Retinal pigment epithelial cell (primary cell): Measurements from ENCODE around the gene KLHDC8A.

Source experiments
- DNase-seq: peaks from one replicate; pipeline ENCODE4 v3.0.0-alpha.2; 2010; ENCODE audit warnings: low read depth
- H3K4me3 ChIP-seq: 2 replicates; pipeline ENCODE4 v1.5.1; 2011; ENCODE audit warnings: mild to moderate bottlenecking, low read length, control low read depth, moderate library complexity
- TF ChIP-seq, protein P1 (sequence below): conservative IDR thresholded peaks from 2 replicates; pipeline ENCODE4 v1.5.1; 2011; ENCODE audit warnings: low read depth, low read length, control low read depth, inconsistent platforms

KLHDC8A gene

DNA sequence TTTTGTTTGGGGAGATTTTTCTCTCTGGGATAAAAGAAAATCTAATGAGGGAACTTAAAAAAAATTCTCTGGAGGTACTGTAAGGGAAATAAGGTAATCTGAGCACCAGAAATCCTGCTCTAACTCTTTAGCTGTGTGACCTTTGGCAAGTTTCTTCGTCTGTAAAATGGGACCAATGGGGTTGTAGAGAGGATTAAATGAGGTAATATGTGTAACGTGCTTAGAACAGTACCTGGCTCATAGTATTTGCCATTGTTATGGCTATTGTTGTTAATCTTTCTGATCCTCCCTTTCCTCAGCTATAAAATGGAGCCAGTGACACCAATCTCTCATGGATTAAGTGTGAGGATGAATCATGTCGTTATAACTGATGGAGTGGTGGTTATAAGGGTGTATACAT is 845 bp upstream of the KLHDC8A start:
- H3K4me3 ChIP-seq: no peak overlapping the region
- no peak for DNase-seq
- TF ChIP-seq, protein P1, sequence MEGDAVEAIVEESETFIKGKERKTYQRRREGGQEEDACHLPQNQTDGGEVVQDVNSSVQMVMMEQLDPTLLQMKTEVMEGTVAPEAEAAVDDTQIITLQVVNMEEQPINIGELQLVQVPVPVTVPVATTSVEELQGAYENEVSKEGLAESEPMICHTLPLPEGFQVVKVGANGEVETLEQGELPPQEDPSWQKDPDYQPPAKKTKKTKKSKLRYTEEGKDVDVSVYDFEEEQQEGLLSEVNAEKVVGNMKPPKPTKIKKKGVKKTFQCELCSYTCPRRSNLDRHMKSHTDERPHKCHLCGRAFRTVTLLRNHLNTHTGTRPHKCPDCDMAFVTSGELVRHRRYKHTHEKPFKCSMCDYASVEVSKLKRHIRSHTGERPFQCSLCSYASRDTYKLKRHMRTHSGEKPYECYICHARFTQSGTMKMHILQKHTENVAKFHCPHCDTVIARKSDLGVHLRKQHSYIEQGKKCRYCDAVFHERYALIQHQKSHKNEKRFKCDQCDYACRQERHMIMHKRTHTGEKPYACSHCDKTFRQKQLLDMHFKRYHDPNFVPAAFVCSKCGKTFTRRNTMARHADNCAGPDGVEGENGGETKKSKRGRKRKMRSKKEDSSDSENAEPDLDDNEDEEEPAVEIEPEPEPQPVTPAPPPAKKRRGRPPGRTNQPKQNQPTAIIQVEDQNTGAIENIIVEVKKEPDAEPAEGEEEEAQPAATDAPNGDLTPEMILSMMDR: no peak

DNA sequence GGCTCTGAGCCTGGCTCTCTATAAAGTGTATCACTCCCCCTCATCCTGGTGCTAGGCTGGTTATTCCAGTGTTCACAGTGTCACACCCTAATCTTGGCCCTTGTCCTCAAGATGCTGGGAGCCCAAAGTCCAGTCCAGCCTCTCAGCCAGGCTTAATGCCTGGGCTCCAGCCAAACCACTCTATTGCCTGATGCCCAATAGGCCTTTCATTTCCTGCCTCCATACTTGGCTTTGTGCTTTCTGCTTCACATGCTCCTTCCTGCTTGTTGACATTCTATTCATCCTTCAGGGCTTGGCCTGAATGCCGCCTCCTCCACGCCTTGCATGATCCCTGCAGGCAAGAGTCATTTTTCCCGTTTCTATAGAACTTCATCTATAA is 1.7 kb downstream of the KLHDC8A start:
- H3K4me3 ChIP-seq: no peak overlapping the region
- TF ChIP-seq, protein P1: no peak
- DNase-seq: no peak

GRCh38 chr1:205354259-205355074 is 2.3 kb downstream of the KLHDC8A start:
- DNase-seq: no peak
- H3K4me3 ChIP-seq: no peak overlapping the region
- TF ChIP-seq, protein P1: peak; percentile 87

- DNase-seq: no peak
- no peak overlapping the region for H3K4me3 ChIP-seq
- TF ChIP-seq, protein P1: no peak
These were observed 3.1 kb downstream of the KLHDC8A start for GRCh38 chr1:205353612-205354011.

DNA sequence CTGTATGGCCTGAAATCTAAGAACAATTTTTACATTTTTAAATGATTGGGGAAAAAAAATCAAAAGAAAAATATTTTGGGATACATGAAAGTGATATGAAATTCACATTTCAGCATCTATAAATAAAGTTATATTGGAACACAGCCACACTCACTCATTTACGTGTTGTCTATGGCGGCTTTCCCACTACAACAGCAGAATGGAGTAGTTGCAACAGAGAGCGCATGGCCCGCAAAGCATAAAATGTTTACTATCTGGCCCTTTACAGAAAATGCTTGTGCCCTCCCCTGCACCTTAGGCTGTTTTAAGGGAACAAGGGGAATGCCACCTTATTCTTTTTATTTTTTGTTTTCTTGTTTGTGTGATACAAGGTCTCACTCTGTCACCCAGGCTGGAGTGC is 3.5 kb downstream of the KLHDC8A start:
- no peak overlapping the region for H3K4me3 ChIP-seq
- TF ChIP-seq, protein P1: no peak
- DNase-seq: no peak

DNA sequence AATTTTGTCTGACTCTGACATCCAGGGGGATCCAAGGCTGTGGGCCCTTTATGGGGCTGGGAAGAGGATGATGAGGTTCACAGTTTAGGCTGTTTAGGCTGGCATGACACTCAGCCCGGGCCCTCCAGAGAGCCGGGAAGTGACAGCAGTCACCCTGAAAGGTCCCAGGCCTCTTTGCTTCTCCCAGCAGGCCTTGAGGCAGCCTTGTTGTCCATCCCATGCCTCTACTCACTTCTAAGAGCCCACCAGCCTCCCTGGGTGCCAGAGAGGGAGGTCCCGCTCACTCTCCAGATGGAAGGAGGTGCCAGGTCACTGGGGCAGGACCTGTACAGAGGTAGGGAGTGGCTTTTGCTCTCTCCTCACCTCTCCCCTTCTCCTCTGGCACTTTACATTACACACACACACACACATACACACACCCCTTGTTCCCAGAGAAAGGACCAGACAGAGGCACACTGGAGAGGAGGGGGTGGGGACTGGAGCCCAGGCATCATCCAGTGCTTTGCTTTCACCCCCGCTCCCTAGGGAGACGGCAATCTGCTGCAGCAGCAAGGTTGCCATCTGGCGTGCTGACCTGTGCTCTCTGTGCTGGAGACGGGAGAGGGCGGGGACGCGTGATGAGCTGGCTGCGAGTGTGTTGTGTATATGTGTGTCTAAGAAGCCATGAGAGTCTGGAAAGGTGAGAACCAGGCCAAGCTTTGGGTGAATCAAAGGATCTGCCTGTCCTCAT is 4.6 kb downstream of the KLHDC8A start:
- no peak overlapping the region for H3K4me3 ChIP-seq
- TF ChIP-seq, protein P1: no peak
- no peak for DNase-seq

DNA sequence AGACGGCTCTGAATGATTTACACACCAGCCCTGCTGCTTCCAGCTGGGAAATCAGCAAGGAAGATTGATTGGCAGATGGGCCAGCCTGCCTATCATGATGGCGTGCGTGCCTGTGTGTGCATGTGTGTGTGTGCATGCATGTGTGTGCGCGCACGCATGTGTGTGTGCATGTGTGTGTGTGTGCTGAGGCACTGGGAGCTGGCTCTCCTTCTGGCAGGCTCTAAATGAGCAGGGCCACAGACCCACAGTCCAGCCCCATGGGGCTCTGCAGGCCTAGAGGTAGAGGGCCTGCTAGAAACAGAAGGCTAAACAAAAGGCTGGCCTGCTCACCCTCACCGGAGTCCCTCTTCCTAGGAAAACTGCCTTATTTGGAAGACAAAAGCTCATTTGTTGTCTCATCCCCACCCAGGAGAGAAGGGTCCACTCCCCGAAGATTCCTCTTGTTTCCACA is 6.0 kb downstream of the KLHDC8A start:
- DNase-seq: no peak

More for the DNA sequence above, 6.0 kb downstream of the KLHDC8A start:
- TF ChIP-seq, protein P1: no peak
- no peak overlapping the region for H3K4me3 ChIP-seq
